ENCODE results near the gene STEAP3.

STEAP3 gene, protein sequence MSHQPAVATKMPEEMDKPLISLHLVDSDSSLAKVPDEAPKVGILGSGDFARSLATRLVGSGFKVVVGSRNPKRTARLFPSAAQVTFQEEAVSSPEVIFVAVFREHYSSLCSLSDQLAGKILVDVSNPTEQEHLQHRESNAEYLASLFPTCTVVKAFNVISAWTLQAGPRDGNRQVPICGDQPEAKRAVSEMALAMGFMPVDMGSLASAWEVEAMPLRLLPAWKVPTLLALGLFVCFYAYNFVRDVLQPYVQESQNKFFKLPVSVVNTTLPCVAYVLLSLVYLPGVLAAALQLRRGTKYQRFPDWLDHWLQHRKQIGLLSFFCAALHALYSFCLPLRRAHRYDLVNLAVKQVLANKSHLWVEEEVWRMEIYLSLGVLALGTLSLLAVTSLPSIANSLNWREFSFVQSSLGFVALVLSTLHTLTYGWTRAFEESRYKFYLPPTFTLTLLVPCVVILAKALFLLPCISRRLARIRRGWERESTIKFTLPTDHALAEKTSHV

DNA sequence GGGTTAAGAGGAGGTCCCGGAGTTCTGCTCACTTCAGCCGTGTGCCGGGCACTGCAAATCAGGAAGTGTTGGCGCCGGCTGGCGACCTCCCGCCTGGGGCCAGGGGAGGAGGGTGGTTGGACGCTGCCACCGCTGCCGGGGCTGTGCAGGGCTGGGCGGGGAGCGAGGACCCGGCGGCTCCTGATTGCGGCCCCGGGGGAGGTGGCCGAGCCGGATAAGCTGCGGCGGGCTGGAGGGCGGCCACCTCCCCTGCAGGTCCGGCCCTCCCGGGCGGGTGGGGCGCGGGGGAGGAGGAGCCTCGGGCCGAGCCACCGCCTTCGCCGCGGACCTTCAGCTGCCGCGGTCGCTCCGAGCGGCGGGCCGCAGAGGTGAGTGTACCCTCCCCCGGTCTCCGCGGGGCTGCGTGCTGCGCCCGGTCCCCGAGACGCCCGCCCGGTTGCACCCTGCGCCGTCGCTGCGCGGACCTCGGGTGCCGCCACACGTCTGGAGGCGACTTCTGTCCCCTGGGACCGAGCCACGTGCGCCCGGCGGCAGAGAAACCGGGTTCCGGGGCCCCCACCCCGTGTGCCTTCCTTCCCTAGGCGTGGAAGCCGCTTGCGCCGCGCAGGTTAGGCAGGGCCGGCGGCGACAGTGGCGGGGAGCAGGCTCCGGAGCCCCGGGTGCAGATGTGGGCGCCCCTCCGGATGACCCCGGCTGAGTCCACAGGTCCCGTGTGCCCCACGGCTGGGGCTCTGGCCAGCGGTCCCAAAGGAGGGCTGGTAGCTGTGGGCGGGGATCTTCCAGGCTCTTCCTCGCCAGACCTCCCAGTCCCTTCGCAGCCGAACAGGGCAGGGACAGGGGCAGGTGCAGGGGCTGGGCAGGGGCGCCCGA lies at the start of gene STEAP3:
Gene STEAP3 (plus strand): TSS at position 314 of the 870 bp plus-strand sequence. CDS start 7,179 bp downstream, outside the sequence.
- DNase-seq (ENCODE audit: low read depth in 2 of 3, low spot score in 1 of 3): no peak

GRCh38 chr2:119174216-119174992 lies 49.2 kb upstream of the STEAP3 start:
- DNase-seq (ENCODE audit: low read depth in 2 of 3, low spot score in 1 of 3): peak; percentile 25 to 49 (median 46)

- DNase-seq (ENCODE audit: low read depth in 2 of 3, low spot score in 1 of 3): no peak
These were observed 48.7 kb upstream of the STEAP3 start for GRCh38 chr2:119174993-119175347.

- no peak for DNase-seq (ENCODE audit: low read depth in 2 of 3, low spot score in 1 of 3)
These were observed 48.1 kb upstream of the STEAP3 start for GRCh38 chr2:119175517-119175916.

- no peak for DNase-seq (ENCODE audit: low read depth in 2 of 3, low spot score in 1 of 3)
These were observed 46.3 kb upstream of the STEAP3 start for GRCh38 chr2:119177171-119177837.

GRCh38 chr2:119177838-119178190 lies 45.8 kb upstream of the STEAP3 start:
- DNase-seq (ENCODE audit: low read depth in 2 of 3, low spot score in 1 of 3): no peak

GRCh38 chr2:119178776-119179175 lies 44.9 kb upstream of the STEAP3 start:
- DNase-seq (ENCODE audit: low read depth in 2 of 3, low spot score in 1 of 3): no peak

DNA sequence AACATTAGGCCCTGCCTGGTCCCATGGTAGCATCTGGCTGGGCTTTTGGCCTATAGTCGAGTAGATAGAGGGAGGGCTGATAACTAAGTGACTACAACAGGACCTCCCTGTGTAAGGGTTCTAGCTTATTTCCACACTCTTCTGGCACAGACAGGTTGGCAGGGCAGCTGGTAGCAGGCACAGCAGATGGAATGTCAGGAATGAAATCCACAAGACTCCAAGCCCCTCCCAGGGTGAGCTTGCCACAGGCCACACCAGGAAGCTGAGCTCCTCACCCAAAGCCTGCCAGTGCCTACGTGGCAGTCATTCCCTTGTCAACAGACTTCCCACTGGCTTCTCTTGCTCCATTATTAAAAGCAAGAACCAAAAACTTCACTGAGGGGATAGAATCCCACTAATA lies 44.4 kb upstream of the STEAP3 start:
- DNase-seq (ENCODE audit: low read depth in 2 of 3, low spot score in 1 of 3): no peak

DNA sequence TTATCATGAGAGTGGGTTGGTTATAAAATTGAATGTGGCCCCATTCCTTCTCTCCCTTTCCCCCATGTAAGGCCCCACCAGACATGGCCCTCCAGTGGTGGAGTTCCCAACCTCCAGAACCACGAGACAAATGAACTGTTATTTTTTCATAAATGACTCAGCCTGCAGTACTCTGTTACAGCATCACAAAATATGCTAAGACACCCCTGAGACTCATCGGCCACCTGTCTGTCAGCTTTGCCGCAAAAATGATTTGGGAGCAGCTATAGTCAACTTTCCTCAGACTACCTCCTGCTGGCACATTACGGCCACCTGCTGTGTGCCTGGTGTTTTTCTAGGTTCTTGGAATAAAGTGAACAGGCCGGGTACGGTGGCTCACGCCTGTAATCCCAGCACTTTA lies 43.6 kb upstream of the STEAP3 start:
- no peak for DNase-seq (ENCODE audit: low read depth in 2 of 3, low spot score in 1 of 3)

- no peak for DNase-seq (ENCODE audit: low read depth in 2 of 3, low spot score in 1 of 3)
These were observed 42.7 kb upstream of the STEAP3 start for GRCh38 chr2:119180892-119181291.

- DNase-seq (ENCODE audit: low read depth in 2 of 3, low spot score in 1 of 3): no peak
These were observed 42.2 kb upstream of the STEAP3 start for GRCh38 chr2:119181391-119181790.

- DNase-seq (ENCODE audit: low read depth in 2 of 3, low spot score in 1 of 3): no peak
These were observed 41.7 kb upstream of the STEAP3 start for GRCh38 chr2:119181791-119182445.

DNA sequence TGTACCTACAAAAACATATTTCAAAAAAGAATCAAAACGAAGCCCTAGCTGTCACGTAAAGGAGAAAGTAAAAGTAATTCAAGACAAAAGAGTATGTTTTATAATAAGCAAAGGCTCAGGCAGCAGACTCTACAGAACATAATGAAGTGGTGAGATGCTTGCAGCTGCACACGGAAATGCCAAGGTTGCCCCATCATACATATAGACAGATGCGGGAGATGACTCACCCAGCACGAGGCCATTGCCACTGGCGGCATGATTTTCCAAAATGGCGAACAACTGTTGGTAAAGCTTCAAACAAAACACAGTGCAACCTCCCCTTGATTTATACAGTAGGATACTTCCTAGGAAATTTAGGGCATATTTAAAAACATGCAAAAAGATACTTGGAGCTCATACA lies 39.1 kb upstream of the STEAP3 start:
- DNase-seq (ENCODE audit: low read depth in 2 of 3, low spot score in 1 of 3): no peak

DNA sequence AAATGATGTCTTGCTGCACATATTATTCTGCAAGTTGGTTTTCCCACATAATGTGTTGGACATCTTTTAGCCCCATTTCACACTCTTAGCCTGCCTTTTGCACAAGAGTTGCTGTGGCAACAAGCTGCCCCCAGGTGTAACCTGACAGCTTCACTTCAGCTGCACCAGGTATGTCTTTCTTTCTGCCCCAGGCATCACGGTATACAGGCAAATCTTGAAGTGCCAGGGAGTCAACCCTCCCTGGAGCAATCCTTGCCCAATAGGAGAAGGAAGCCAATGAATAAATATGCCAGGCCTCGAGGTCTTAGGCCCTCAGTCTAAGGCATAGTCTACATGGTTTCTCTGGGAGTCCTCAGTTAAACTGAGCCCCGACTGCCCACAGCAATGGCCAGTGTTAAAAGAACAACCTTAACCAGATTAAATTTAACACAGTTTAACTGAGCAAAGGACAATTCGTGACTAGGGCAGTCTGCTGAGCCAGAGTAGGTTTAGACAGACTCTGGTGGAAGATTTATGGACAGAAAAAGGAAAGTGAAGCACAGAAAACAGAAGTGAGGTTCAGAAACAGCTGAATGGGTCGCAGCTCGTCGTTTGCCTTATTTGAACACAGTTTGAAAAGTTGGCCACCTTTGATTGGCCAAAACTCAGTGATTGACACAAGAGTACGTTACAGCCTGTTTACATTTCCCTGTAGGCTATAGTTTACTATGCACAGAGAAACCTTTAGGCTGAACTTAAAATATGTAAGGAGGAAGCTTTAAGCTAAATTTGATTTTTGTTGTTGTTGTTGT lies 33.1 kb upstream of the STEAP3 start:
- DNase-seq (ENCODE audit: low read depth in 2 of 3, low spot score in 1 of 3): no peak

DNA sequence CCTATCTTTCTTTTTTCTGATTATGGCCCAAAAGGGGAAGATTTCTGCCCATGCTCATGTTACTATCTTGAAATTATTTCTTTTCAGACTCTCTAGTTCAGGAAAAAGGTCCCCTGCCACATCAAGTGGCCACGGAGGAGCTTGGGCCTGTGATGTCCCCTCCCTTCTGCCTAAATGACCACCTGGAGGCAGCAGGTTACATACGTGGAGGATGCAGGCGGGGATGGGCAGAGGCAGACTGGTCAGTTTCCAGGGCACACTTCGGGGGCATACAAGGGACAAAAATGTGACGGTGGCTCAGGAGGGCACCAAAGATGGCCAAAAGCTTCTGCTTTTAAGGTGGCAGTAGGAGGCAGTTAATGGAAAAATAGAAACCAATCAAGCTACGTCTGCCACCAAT lies 30.7 kb upstream of the STEAP3 start:
- no peak for DNase-seq (ENCODE audit: low read depth in 2 of 3, low spot score in 1 of 3)

- DNase-seq (ENCODE audit: low read depth in 2 of 3, low spot score in 1 of 3): no peak
These were observed 28.6 kb upstream of the STEAP3 start for GRCh38 chr2:119195001-119195400.

DNA sequence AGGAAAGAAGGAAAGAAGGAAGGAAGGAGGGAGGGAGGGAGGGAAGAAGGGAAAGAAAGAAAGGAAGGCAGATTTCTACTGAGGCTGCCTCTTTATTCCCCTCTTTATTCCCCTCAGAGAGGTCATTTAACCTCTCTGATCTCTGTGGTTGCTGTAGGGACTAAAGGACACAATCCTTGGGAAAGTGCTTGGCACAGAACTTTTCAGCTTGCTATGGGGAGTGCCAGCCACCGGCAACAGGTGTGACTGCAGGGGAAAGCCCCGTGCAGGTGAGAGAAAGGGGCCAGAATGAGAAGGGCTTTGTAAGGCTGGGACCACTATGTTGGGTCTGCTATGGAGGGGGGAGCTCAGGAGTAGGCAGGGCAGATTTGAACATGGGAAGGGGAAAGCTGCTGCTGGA lies 27.7 kb upstream of the STEAP3 start:
- no peak for DNase-seq (ENCODE audit: low read depth in 2 of 3, low spot score in 1 of 3)

DNA sequence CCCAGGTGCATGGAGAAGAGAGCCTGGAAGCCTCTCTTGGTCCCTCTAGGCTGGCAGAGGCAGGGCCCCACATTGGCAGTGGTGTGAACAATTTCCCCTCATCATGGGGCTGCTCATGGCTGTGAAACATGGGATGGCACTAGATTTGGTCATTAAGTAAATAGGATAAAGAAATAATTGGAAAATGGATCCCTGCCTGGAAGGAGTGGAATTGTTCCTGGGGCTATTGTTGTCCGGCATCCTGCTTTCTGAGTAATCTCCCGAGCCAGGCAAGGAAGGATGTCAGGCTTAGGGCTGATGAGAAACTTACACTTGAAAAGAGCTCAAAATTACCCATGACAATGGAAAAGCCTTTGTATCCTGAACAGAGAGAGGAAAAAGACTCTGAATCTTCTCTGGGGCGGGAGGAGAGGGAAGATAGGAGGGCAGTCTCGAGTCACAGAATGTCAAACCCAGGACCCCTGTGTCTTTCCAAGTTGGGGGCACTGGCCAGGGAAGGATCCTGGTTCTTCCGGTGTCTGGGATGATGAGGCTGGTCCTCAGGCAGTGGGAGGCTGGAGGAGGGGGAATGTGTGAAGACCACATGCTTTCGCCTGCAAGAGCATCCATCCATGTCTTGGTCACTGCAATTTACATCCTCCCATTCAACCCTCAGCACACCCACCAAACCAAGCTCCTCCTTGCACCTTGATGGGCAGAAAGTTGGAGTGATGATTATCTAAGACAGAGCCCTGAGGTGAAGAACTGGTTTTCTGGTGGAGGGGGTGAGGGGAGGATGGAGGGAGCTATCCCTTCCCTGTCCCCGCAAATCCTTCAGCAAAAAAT lies 27.1 kb upstream of the STEAP3 start:
- no peak for DNase-seq (ENCODE audit: low read depth in 2 of 3, low spot score in 1 of 3)

DNA sequence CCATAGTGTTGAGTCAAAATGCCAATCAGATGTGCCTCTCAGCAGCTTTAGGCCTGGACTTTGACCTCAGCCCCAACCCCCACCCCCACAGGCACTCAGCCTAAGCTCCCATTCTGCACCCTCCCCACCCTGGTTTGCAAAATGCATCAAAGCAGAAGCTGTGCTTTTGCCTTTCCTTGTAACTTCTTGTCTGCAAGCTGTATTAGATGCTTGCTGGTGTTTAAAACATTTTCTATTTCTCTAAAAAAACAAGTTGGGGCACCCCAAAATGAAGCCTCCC lies 26.6 kb upstream of the STEAP3 start:
- no peak for DNase-seq (ENCODE audit: low read depth in 2 of 3, low spot score in 1 of 3)
